Peyer's patch (tissue), 4 donors: ENCODE results near the gene ADAMTS4. TPM values are rescaled to one million over a fixed set of nuclear protein-coding genes. Genes with fewer than 3 reads are reported as not detected.
A peak's percentile ranks its signal among the peaks of the same experiment; 100 is the strongest.

Source experiments
- DNase-seq, 3 donors: peaks; one replicate each; pipeline ENCODE4 v3.0.0-alpha.2; 2017 to 2019
- H3K27ac ChIP-seq, 4 donors: fragments of 200-600 bp; sonication (generic); one replicate each; pipeline ENCODE4 v1.5.1; 2016 to 2019
- H3K27me3 ChIP-seq, 2 donors: fragments of 200-600 bp; sonication (generic); one replicate each; pipeline ENCODE4 v1.5.1; 2019
- H3K36me3 ChIP-seq, 3 donors: fragments of 200-600 bp; sonication (generic); one replicate each; pipeline ENCODE4 v1.5.1; 2016 to 2019
- H3K4me1 ChIP-seq, 4 donors: fragments of 200-600 bp; sonication (generic); one replicate each; pipeline ENCODE4 v1.5.1; 2016 to 2019
- H3K4me3 ChIP-seq, 4 donors: fragments of 200-600 bp; sonication (generic); 1 replicate in 3 of 4; 2 replicates in 1 of 4; pipeline ENCODE4 v1.5.1; 2016 to 2019; ENCODE audit warnings: mild to moderate bottlenecking in 1 of 4
- H3K9me3 ChIP-seq, 4 donors: fragments of 200-600 bp; sonication (generic); one replicate each; pipeline ENCODE4 v1.5.1; 2016 to 2019; ENCODE audit warnings: mild to moderate bottlenecking in 1 of 4
- POLR2A ChIP-seq, 2 donors: fragments of 450-650 bp; IDR thresholded peaks; one replicate each; pipeline ENCODE4 v1.5.1; 2017; ENCODE audit warnings: antibody characterized with exemption in 2 of 2, mild to moderate bottlenecking in 2 of 2, moderate library complexity in 2 of 2
- total RNA-seq, 4 donors: library from RNA; depleted of rRNA; stranded (reverse); fragments of >200 nt; gene quantifications; one replicate each; pipeline ENCODE4 v1.1.0, GENCODE V29; 2016
- TF ChIP-seq, protein P1 (sequence below), 6 experiments: fragments of 450-650 bp in 4 of 6; fragments of 200-600 bp in 2 of 6; sonication (generic) in 1 of 6; IDR thresholded peaks; one replicate each; pipeline ENCODE4 v1.5.1; 2017 to 2019; ENCODE audit warnings: antibody characterized with exemption in 6 of 6, mild to moderate bottlenecking in 3 of 6, moderate library complexity in 1 of 6

The ADAMTS4 gene
- total RNA-seq, 4 donors from 2014 or later = 0.18 to 65.2 (median 1.9) TPM

DNA sequence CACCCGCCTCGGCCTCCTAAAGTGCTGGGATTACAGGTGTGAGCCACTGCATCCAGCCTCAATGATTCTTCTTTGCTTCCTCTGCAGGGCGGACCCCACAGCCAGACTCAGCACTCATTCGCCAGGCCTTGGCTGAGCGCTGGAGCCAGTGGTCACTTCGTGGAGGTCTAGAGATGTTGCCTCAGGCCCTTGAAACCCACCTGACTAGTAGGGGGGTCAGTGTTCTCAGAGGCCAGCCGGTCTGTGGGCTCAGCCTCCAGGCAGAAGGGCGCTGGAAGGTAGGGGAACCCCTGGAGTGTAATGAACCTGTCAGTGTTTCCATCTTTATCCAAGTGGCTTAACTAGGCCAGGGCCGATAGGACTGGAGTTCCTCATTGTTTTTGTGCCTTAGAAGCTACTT, 29.9 kb downstream of the ADAMTS4 start:
- TF ChIP-seq, protein P1, sequence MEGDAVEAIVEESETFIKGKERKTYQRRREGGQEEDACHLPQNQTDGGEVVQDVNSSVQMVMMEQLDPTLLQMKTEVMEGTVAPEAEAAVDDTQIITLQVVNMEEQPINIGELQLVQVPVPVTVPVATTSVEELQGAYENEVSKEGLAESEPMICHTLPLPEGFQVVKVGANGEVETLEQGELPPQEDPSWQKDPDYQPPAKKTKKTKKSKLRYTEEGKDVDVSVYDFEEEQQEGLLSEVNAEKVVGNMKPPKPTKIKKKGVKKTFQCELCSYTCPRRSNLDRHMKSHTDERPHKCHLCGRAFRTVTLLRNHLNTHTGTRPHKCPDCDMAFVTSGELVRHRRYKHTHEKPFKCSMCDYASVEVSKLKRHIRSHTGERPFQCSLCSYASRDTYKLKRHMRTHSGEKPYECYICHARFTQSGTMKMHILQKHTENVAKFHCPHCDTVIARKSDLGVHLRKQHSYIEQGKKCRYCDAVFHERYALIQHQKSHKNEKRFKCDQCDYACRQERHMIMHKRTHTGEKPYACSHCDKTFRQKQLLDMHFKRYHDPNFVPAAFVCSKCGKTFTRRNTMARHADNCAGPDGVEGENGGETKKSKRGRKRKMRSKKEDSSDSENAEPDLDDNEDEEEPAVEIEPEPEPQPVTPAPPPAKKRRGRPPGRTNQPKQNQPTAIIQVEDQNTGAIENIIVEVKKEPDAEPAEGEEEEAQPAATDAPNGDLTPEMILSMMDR (IDR thresholded peaks at IDR 0.05) = no peak
- TF ChIP-seq POLR2A (IDR thresholded peaks at IDR 0.05) = no peak
- H3K36me3 ChIP-seq = peaks cover 0 to 53% (median 0%) of the 10 kb centered on the region in 3 donors

GRCh38 chr1:161166669-161167548, 31.9 kb downstream of the ADAMTS4 start:
- no peaks in the 10 kb centered on the region for H3K9me3 ChIP-seq
- H3K36me3 ChIP-seq = peaks cover 0 to 53% (median 0%) of the 10 kb centered on the region in 3 donors
- DNase-seq = no peak
- peak overlapping the region; percentile 70 to 89 (median 85) for H3K27ac ChIP-seq
- peaks cover 0 to 30% (median 5%) of the 10 kb centered on the region in 4 donors for H3K4me1 ChIP-seq
- H3K4me3 ChIP-seq = peak overlapping the region; percentile 66 to 84 (median 74)
- no peaks in the 10 kb centered on the region for H3K27me3 ChIP-seq
- TF ChIP-seq POLR2A (IDR thresholded peaks at IDR 0.05) = no peak
- TF ChIP-seq, protein P1 (IDR thresholded peaks at IDR 0.05) = no peak

More for the DNA sequence above, 29.9 kb downstream of the ADAMTS4 start:
- Histone ChIP-seq H3K9me3 (no peaks in the 10 kb centered on the region), H3K27me3 (no peaks in the 10 kb centered on the region), H3K4me1 (peaks cover 0 to 32% (median 5%) of the 10 kb centered on the region in 4 donors), H3K4me3 (no peak overlapping the region), H3K27ac (no peak overlapping the region)
- no peak for DNase-seq

DNA sequence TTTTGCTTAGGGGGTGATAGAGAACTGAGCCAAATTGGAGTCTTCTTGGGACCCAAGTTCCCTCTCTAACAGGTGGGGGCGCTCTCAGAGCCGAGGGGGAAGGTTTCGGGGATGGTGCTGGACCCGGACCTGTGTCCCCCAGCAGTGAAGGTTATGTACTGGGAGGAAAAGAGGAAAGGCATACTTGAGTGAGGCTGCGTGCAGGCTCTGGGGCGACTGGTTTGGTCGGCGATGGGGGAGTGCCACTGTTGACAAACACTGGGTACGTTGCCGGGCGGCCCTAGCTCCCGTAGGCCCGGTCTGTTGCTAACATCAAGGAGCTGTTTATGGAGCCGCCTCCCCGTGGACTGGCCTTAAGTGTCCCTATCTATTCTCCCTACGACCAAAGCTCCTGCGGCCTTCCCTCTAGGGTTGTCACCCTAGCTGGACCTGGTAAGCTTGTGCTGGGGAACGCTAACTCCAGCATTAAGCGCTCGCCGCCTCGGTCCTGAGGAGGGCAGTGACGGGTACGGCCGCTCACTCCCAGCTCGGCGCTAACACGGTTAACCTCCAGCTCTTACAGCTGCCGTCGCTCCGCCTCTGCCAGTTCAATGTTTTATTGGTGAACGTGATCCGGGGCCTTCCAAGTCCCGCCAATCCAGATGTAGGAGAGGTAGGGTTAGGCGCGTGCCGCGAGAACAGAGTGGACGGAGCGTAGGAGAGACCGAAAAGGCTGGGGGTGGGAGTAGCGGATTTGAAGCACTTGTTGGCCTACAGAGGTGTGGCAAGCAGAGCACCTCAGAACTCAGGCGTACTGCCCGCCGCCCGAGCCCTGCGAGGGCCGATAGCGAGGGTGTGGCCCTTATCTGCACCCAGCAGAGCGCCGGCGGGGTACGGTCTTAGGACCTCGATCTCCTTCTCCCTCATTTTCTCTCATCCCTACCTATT, 32.8 kb downstream of the ADAMTS4 start, which contains the start of gene PPOX:
TSS of gene PPOX (plus strand) at position 685 of the 927 bp plus-strand sequence. CDS start 422 bp downstream, outside the sequence.
- DNase-seq = peak; percentile 95 to 98 (median 97)
- no peaks in the 10 kb centered on the region for H3K27me3 ChIP-seq
- no peaks in the 10 kb centered on the region for H3K9me3 ChIP-seq
- peaks cover 0 to 39% (median 8%) of the 10 kb centered on the region in 4 donors for H3K4me1 ChIP-seq
- TF ChIP-seq, protein P1 (IDR thresholded peaks at IDR 0.05) = peak in 5 of 6 experiments; percentile 30 to 50 (median 45)
- peak; percentile 35 to 54 for TF ChIP-seq POLR2A (IDR thresholded peaks at IDR 0.05)
- H3K27ac ChIP-seq = peak within 1 kb of the TSS; percentile 70 to 89 (median 85)
- H3K36me3 ChIP-seq = peaks cover 0 to 50% (median 0%) of the 10 kb centered on the region in 3 donors
- H3K4me3 ChIP-seq = peak within 1 kb of the TSS; percentile 66 to 84 (median 74)

DNA sequence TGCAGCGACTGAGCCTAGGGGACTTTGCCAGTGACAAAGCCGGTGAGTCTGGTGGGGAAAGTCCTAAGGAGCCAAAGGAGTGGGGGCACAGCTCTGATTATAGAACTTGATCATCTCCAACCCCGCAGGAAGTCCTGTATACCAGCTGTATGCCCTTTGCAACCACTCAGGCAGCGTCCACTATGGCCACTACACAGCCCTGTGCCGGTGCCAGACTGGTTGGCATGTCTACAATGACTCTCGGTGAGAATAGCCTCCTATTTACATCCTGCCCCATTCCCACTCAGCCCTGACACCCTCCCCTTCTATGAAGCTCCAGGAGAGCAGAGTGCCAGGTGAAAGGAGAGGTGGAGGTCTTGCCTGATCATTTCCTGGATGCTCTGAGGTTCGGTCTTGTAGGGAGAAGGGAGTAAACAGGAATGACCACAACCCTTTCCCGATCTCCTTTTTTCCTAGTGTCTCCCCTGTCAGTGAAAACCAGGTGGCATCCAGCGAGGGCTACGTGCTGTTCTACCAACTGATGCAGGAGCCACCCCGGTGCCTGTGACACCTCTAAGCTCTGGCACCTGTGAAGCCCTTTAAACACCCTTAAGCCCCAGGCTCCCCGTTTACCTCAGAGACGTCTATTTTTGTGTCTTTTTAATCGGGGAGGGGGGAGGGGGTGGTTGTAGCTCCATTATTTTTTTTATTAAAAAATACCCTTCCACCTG, 33.8 kb downstream of the ADAMTS4 start:
- no peak for DNase-seq
- H3K9me3 ChIP-seq = no peaks in the 10 kb centered on the region
- peak overlapping the region; percentile 66 to 84 (median 74) for H3K4me3 ChIP-seq
- H3K36me3 ChIP-seq = peaks cover 0 to 45% (median 0%) of the 10 kb centered on the region in 3 donors
- no peaks in the 10 kb centered on the region for H3K27me3 ChIP-seq
- TF ChIP-seq, protein P1 (IDR thresholded peaks at IDR 0.05) = no peak
- no peak for TF ChIP-seq POLR2A (IDR thresholded peaks at IDR 0.05)
- H3K27ac ChIP-seq = peak overlapping the region; percentile 70 to 89 (median 85)
- peaks cover 0 to 48% (median 10%) of the 10 kb centered on the region in 4 donors for H3K4me1 ChIP-seq
